Right kidney (tissue), 1 donor: Measurements from ENCODE around the gene MAPT.

ENCODE experiments used
- DNase-seq: peaks from one replicate; pipeline ENCODE4 v3.0.0-alpha.2; 2016

The MAPT gene

DNA sequence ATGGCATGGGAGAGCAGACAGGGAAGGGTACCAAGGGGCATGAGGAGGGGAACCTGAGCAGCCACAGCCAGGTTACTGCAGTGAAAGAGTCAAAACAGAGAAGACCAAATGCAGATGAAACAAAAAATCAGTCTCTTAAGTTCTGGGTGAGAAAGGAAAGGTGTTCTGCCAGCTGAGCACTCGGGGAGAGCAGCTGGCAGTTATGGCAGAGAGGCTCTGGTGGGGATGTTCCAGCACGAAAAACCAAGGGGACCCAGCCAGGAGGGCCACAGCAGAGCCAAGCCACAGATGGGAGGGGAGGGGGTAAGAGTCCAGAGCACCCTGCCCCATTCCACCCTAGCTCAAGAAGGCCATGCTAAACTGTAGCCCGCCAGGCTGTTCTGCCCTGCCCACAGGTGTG lies 136.4 kb downstream of the MAPT start:
- DNase-seq, result no peak

DNA sequence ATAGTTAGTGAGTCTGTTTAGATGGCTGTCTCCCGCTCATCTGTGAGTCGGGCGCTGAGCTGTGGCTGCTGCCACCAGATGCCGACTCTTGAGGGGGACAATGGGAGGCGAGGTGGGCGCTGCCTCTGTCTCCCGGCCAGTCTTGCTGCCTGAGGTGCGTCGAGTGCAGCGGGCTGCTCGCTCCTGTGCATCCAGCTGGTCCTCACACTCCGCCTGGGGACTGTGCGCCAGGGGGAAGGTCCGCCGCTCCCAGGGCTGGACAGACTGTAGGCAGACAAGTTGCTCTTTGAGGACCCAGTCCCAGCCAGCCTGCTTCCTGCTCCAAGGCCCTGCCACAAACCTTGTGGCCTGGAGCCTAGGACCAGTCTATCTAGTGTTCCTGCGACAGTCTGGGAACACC lies 137.1 kb downstream of the MAPT start:
- DNase-seq, result no peak

- no peak for DNase-seq
Measured at GRCh38 chr17:46031920-46032319, 137.6 kb downstream of the MAPT start.

- DNase-seq, result no peak
Measured at GRCh38 chr17:46032909-46033308, 138.6 kb downstream of the MAPT start.

- no peak for DNase-seq
Measured at GRCh38 chr17:46033392-46033791, 139.0 kb downstream of the MAPT start.

GRCh38 chr17:46035112-46035818 lies 140.9 kb downstream of the MAPT start:
- no peak for DNase-seq

DNA sequence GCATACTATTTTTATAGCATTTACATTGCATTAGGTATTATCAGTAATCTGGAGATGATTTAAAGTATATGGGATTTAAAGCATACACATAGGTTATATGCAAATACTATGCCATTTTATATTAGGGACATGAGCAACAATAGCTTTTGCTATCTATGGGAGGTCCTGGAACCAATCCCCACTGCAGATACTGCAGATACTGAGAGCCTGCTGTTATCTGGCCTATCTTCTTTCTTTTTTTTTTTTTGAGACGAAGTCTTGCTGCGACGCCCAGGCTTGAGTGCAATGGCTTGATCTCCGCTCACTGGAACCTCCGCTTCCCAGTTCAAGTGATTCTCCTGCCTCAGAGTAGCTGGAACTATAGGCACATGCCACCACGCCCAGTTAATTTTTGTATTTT lies 142.1 kb downstream of the MAPT start:
- no peak for DNase-seq

DNA sequence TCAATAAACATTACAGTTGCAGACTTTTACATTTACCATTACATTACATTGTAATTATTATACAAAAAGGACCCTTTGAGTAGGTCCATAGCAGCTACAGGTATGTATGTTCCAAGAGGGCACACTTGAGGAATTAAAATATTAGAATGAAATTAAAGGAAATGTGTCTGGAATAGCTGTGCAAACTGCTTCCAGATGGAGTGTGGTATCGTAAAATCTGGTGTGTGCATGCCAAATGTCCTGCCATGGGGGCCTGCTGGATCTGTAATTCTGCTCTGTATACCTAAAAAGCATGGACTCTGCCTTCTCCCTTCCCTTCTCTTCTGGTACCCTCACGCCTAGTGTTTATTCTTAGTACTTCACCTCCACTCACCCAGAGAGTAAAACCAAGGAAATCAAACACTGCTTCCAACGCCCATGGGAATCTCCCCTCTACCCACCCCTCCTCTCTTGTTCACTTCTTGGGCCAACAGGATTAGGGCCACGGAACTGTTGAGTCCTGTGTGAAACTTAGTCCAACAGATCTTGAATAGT lies 143.4 kb downstream of the MAPT start:
- no peak for DNase-seq

- DNase-seq, result no peak
Measured at GRCh38 chr17:46038414-46038813, 144.1 kb downstream of the MAPT start.

- no peak for DNase-seq
Measured at GRCh38 chr17:46038937-46039336, 144.6 kb downstream of the MAPT start.

- no peak for DNase-seq
Measured at GRCh38 chr17:46039592-46040186, 145.3 kb downstream of the MAPT start.

GRCh38 chr17:46042246-46042645 lies 147.9 kb downstream of the MAPT start:
- DNase-seq, result no peak

GRCh38 chr17:46042925-46043324 lies 148.6 kb downstream of the MAPT start:
- no peak for DNase-seq

DNA sequence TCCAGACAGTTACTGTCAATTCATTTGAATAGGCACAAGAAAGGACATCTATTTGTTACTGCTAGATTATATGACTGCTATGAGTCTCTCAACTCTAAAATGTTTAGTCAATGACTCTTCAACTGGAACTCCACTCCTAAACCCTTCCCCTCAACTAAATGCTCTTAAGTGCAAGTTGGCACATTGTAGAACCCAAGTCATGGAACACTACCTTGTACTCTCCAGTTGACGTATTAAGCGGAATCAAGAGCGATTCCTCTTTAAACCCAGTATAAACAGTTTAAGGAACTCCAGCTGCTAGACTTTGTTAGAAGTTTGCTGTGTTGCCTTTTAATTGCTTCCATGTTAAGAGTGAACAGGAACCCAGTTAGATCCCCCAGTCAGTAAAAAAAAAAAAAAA lies 149.3 kb downstream of the MAPT start:
- no peak for DNase-seq

GRCh38 chr17:46044286-46044928 lies 150.1 kb downstream of the MAPT start:
- peak; percentile 33 for DNase-seq

- no peak for DNase-seq
Measured at GRCh38 chr17:46044989-46045388, 150.6 kb downstream of the MAPT start.

DNA sequence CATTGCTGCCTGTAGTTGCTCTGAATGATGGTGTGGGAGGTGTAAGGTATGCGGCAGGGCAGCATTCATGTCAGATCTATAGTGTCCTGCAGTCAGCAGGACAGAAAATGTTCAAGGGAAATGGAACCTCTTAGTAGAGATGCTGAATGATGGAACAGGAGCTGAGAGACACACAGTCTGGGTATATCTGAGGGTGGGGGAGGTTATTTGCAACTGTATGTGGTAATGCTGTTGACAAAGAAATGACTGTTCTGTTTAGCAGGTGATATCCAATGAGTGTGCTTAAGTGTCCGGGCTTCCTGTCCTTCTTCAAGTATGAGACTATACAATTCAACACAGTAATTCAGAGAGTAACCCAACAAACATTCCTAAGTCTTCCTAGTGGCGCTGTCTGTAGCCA lies 151.3 kb downstream of the MAPT start:
- DNase-seq, result no peak

GRCh38 chr17:46046957-46047356 lies 152.6 kb downstream of the MAPT start:
- DNase-seq, result no peak

DNA sequence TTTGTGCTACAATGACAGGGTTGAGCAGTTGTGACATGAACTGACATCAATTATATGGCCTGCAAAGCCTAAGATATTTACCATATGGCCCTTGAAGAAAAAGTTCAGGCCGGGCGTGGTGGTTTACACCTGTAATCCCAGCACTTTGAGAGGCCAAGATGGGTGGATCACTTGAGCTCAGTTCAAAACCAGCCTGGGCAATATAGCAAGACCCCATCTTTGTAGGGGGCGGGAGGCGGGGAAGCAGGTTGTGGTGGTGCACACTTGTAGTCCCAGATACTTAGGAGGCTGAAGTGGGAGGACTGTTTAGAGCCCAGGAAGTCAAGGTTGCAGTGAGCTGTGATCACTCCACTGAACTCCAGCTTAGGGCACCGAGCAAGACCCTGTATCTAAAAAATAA lies 153.0 kb downstream of the MAPT start:
- no peak for DNase-seq

DNA sequence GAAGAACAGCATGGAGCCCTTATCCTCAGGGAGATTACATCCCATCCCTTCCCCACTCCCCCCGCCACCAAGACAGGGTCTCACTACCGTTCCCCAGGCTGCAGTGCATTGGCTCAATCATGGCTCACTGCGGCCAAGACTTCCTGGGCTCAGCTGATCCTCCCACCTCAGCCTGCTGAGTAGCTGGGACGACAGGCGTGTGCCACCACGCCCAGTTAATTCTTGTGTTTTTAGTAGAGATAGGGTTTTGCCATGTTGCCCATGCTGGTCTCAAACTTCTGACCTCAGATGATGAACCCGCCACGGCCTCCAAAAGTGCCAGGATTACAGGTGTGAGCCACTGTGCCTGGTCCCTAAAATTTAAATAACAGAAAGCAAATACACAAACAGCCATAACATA lies 153.5 kb downstream of the MAPT start:
- DNase-seq, result no peak

- no peak for DNase-seq
Measured at GRCh38 chr17:46049656-46050055, 155.3 kb downstream of the MAPT start.

GRCh38 chr17:46053911-46054534 lies 159.7 kb downstream of the MAPT start:
- no peak for DNase-seq

- no peak for DNase-seq
Measured at GRCh38 chr17:46056800-46057304, 162.5 kb downstream of the MAPT start.
